GM21447 (cell line): Measurements from ENCODE around the gene DDX39B.
A peak's percentile ranks its signal among the peaks of the same experiment; 100 is the strongest.
"Not testable (repeated sequence)": the region's sequence is repeated elsewhere in the genome, so short reads cannot be mapped to it uniquely, and the experiment has no call there.

Source experiments
- ATAC-seq: cut with Tn5 transposase; IDR thresholded peaks from one replicate; pipeline ENCODE4 v1.9.1; 2021; ENCODE audit not compliant: unreplicated experiment

Gene DDX39B

GRCh38 chr6:31541658-31542521, at the start of gene DDX39B:
TSS of gene DDX39B (minus strand) at chr6:31542003. CDS start at chr6:31540532, 1,471 bp downstream.
- peak; percentile 67 for ATAC-seq

DNA sequence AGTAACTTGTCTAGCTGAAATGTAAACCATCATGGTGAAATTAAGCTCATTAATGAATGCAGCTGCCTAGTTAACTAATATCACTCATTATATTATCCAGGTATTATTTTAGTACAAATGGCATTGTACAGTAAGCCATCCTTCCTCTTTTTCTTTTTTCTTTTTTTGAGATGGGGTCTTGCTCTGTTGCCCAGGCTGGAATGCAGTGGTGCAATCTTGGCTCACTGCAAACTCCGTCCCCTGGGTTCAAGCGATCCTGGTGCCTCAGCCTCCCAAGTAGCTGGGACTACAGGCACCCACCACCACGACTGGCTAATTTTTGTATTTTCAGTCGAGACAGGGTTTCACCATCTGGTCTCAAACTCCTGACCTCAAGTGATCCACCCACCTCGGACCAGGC, 48.9 kb upstream of the DDX39B start:
- not testable (repeated sequence) for ATAC-seq

DNA sequence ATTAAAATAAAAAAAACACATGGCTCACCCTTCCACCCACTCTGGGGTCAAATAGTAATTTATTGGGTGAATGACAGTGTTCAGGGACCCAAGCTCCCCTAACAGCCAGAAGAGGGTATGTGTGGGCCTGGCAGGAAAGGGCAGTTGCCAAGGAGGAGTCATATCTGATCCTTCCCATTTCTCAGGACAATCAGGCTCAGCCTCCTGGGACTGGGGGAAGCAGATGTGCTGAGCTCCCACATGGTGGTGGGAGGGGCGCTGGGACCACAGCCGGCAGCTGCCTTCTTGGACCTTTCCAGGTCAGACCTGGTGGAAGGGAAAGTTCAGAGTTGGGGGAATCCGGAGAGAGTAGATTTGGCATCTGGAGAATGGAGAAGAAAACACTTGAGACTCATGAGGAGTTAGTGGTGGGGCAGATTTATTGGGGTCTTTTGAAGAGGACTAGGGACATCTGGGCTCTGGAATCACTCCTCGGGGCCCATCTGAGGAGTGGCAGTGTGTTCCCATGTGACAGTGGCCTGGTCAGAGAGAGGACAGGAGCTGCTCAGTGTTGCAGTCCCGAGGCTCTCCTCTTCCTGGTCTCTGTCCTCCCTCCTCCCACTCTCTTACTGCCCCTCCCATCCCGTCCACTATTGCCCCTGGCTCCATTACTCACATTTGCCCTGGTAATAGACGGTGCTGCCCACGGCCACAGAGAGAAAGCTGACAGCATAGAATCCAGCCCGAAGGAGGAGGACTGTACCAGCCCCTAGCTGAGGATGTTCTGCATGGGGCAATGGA, 47.3 kb upstream of the DDX39B start:
- no peak for ATAC-seq

DNA sequence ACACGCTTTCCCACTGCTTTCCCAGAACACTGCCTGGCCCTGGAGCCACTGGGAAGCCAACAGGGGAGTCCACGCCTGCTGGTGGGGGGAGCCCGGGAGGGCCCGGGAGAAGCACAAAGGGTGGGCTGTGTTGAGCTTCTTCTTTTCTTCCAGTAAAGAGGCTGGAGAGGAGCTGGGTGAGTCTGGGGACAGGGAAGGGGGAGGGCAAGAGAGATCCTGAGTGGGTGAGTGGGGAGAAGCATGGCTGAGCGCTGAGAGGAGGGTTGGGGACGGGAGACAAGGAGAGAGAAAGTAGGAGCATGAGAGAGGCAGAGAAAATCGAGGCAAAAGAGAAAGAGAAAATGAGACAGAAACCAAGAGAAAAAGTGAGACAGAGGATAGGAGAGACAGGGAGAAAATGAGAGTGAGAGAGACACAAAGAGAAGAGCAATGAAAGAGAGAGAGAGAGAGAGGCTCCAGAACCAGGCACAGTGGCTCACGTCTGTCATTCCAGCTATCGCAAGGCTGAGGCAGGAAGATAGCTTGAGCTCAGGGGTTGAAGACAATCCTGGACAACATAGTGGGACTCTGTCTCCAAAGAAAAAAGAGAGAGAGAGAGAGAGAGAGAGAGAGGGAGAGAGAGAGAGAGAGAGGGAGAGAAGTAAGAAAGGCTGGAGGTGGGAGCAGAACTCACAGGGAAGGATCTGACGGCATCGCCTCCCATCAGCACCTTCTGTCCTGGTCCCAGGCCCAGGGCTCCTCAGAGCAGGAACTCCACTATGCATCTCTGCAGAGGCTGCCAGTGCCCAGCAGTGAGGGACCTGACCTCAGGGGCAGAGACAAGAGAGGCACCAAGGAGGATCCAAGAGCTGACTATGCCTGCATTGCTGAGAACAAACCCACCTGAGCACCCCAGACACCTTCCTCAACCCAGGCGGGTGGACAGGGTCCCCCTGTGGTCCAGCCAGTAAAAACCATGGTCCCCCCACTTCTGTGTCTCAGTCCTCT, 46.3 kb upstream of the DDX39B start:
- no peak for ATAC-seq

GRCh38 chr6:31586599-31587281, 44.9 kb upstream of the DDX39B start:
- no peak for ATAC-seq

GRCh38 chr6:31586008-31586407, 44.2 kb upstream of the DDX39B start, which contains the start of gene LST1:
TSS of gene LST1 (plus strand) at chr6:31586277. CDS start at chr6:31587300, 1,023 bp downstream.
- no peak for ATAC-seq

DNA sequence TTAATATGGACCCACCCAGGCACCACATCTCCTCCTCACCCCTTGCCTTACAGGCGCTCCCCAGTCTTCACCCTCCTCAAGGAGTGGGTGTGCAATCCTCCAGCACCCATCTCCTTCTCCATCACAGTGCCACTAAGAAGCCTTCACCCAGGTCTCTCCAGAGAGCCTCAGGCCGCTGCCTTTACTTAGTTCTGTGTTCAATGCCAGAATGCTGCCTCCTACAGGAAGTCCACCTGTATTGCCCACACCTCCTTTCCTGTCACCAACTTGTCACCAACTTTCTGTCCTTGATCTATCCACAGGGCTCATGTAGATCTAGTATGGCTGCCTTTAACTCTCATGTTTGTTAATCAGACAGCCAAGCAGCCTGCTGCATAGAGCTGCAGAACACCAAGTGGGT, 43.7 kb upstream of the DDX39B start:
- ATAC-seq: no peak

DNA sequence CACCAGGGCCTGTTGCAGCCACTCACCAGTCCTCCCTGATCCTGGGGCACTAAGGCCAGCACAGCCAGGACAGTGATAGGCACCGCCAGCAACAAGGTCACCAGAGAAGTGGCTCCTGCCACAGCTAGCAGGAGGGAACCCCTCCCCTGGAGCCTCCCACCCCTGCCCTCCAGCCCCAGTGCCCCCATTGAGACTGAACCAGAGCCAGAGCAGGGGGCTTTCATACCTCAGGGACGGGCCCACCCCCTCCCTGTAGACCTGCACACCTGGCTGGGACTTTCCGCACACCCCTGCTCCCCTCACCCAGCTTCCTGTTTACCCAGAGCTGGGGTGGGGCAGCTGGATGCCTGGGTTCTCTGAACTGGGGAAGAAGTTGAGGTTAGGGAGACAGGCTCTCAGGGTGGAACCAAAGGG, 40.4 kb upstream of the DDX39B start, which contains the start of gene LTB:
LTB (minus strand) TSS at position 195 of the 414 bp plus-strand sequence; CDS start at position 188, 7 bp downstream.
- no peak for ATAC-seq

DNA sequence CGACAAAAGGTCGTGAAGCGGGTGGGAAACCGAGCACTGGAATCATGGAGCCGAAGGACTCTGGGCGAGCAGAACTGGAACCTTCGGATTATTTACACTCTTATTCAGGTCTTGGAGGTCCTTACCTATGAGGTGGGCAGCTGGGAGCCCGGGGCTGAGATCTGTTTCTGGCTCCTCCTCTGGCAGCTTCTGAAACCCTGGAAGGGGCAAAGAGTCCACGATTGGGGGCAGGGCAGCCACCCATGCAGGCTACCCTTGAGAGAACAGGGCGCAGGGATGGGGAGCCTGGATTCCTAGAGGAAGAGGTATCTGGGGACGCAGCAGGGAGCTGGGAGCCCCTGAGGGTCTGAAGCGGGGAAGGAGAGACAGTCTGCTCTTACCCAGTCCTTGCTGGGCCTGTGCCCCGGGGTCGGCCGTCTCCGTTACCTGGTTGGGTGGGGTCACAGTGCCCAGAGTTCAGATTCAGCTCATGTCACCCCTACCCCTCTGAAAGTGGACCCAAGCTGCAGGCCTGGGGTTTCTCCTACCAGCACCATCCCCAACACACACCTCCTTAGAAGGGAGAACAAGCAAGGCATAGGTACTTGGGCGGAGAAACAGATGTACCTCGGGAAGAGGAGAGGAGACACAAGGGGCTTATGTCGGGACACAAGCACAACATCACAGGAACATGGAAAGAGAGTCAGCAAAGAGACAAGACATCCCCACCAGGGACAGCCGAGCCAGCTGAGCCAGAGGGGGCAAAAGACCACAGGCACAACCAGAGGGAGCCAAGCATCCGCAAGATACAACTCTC, 39.8 kb upstream of the DDX39B start:
- ATAC-seq: no peak

DNA sequence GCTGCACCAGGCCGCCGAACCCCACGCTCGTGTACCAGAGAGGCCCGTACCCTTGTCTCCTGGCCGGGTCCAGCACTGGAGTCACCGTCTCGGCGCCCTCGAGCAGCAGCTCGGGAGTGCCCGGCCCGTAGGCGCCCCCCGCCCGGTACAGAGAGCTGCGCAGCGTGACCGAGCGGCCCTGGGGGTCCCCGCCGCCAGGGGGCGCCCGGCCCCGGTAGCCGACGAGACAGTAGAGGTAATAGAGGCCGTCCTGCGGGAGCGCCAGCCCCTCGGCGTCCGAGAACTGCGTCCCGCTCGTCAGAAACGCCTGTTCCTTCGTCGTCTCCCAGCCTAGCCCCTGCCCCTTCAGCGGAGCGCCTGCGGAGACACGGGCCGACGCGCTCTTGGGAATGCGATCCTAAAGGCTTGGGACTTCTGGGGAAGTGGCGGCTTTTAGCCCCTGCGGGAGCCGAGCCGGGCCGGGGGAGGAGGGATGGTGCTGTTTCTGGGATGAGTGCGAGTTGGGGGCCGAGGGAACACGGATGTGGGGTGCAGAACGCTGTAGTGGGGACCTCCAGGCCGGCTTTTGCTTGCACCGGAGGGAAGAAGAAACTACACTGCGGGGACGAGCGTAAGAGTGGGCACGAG, 39.1 kb upstream of the DDX39B start:
- ATAC-seq: peak; percentile 46

DNA sequence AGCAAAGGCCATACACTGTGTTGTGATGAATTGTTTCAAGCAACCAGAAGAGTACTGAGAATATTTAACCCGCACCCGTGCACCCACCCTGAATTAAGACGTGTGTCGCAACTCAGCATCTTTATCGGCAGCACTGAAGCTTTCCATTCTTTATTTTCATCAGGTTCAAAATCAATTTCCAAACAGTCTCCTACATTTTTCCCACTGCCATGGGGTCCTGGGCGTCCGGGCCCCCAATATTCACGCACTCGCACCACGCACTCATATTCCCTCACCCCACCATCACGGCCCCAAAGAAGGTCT, 38.6 kb upstream of the DDX39B start:
- no peak for ATAC-seq

GRCh38 chr6:31579546-31580437, 38.0 kb upstream of the DDX39B start:
- ATAC-seq: no peak

GRCh38 chr6:31579119-31579505, 37.3 kb upstream of the DDX39B start:
- ATAC-seq: no peak

GRCh38 chr6:31578184-31579118, 36.6 kb upstream of the DDX39B start:
- no peak for ATAC-seq

DNA sequence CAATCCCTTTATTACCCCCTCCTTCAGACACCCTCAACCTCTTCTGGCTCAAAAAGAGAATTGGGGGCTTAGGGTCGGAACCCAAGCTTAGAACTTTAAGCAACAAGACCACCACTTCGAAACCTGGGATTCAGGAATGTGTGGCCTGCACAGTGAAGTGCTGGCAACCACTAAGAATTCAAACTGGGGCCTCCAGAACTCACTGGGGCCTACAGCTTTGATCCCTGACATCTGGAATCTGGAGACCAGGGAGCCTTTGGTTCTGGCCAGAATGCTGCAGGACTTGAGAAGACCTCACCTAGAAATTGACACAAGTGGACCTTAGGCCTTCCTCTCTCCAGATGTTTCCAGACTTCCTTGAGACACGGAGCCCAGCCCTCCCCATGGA, 35.8 kb upstream of the DDX39B start:
- ATAC-seq: no peak

GRCh38 chr6:31576897-31577578, 35.2 kb upstream of the DDX39B start:
- ATAC-seq: no peak
